GM03348 (cell line): ENCODE results near the gene SLC19A2.
A peak's percentile ranks its signal among the peaks of the same experiment; 100 is the strongest.
"Not testable (repeated sequence)": the region's sequence is repeated elsewhere in the genome, so short reads cannot be mapped to it uniquely, and the experiment has no call there.

Experiments
- DNase-seq: peaks from one replicate; pipeline ENCODE4 v3.0.0; 2012; ENCODE audit warnings: low spot score

Gene SLC19A2

DNA sequence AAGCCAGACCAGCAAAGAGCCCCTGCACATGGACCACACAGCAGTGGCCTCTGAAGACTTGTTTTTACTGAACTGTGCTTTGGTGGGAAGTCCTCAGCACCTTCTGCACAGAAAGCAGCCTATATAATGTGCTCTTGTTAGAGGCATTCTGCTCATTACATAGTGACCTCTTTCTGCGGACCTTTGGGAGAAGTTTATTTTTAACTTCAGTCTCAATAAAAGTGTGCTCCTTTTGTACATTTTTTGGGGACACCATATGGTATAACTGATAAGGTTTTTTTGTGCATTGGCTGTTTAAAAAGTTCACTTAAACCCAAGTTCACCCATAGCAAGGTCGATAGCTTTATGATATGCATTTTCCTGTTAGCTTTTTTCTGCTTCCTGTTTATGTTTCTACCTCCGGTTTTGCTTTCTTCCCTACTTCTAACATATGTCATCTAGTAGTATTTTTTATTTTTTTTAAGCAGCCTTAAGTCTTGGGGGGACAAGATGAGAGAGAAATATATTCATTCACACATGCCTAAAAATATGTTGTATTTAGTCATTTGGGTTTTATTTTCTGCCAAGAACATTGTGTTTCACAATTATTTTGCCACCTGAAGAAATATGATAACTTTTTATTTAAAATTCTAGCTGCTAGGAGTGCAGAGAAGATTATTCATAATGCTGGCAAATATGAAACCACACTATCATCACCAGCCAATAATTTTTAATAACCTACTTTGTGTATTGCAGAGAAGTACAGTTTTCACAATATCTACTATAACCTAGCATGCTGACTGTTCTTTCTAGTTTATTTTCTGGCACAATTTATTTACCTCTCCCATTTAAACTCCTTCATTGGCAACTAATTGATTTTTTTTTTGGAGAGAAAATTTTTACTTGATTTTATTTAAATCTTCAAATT lies 22.9 kb upstream of the SLC19A2 start:
- DNase-seq: no peak

DNA sequence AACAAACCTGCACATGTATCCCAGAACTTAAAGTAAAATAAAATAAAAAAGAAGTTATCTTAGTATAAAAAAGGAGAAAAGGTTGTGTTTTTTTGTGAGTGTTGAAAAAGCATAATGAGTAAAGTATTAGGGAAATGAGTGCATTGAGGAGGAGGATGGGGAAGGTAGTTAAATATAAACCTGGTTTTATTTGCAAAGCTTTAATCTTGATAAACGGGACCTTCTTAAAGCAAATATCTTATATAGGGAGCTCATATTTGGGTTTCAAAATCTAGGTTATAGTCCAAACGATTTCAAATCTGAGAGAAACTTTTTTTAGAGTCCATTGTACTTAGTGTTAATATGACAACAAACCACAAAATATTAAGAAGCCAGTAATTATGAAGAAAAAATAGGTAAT lies 21.7 kb upstream of the SLC19A2 start:
- no peak for DNase-seq

GRCh38 chr1:169503601-169504000 lies 17.9 kb upstream of the SLC19A2 start:
- DNase-seq: not testable (repeated sequence)

DNA sequence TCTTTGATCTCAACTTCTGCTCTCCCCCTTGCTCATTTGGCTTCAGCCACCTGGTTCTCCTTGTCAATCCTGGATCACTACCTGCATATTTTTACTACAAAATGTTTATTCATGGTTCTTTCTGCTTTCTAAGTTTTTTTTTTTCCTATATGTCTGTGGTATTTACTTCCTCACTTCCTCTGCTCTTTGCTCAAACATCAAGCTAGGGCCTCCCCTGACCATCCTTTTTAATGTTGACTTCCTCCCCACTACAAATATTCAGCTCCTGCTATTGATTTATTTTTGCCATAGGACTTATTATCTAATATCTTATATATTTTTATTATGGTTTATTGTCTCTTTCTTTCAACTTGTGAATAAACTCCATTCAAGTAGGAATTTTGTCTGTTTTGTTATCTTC lies 14.1 kb upstream of the SLC19A2 start:
- no peak for DNase-seq

DNA sequence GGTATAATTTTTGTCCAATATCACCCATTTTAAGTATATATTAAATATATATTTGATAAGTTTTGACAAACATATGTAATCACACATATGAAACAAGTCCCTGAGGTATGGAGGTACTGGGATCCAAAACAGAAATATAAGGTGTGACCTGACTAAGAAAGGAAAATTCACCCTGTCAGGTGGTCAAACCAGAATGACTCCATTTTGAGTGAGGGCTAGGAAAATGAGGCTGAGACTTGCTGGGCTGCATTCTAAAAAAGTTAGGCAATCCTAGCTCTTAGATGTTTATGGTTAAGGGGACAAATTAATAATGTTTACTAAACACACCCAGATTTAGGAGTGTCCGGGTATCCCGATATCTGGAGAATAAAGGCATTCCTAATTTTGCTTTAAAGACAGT lies 11.6 kb upstream of the SLC19A2 start:
- DNase-seq: no peak

GRCh38 chr1:169495916-169496315 lies 10.2 kb upstream of the SLC19A2 start:
- no peak for DNase-seq

GRCh38 chr1:169495046-169495775 lies 9.5 kb upstream of the SLC19A2 start:
- peak; percentile 5 for DNase-seq

DNA sequence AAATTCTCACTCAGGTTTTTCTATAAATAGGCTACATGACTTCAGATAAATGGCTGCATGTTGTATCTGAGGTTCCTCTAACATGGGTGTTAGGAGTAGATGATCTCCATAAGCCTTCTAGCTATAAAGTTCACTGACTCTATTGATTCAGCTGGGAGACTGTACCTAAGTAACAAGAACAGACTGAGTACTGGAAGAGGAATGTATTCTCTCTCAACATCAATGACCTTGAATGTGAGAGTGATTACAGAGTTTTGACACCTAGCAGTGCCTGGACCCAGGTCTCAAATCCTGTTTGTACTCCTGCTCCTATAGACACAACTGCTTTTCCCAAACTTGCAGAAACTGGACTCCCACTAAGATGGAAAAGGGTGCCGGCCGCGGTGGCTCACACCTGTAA lies 8.6 kb upstream of the SLC19A2 start:
- no peak for DNase-seq

GRCh38 chr1:169493251-169493650 lies 7.5 kb upstream of the SLC19A2 start:
- DNase-seq: no peak

DNA sequence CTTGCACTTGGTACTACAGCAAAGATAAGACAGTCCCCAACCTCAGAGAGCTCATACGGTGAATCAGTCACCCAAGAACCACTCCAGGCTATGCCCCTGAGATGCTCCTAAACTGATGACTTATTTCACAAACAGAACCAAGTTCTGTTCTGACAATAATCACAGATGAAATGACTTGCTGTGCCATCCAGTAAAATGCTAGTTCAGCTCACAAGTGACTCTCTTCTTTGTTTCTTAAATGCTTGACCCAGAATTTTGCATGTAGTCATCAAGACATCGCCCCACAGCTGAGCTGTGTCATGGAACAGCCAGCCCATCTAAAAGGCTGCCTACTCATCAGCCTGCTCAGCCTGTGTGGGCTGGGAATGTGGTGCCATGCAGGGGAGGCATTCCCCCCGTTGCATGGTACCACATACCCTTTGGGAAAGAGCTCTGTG lies 6.1 kb upstream of the SLC19A2 start:
- peak; percentile 7 for DNase-seq

DNA sequence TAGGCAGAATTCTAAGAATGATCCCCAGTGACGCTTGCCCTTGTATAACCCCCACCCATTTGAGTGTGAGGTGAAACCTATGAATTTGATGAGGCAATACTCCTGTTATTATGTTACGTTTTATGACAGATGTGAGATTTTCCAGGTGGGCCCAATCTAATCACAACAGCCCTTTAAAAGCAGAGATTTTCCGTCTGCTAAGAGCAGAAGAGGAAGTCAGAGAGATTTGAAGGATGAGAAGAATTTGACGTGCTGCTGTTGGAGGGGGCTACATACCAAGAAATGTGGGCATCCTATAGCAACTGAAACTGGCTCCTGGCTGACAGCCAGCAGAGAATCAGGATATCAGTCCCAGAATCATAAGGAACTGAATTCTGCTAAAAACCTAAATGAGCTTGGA lies 2.4 kb upstream of the SLC19A2 start:
- no peak for DNase-seq

DNA sequence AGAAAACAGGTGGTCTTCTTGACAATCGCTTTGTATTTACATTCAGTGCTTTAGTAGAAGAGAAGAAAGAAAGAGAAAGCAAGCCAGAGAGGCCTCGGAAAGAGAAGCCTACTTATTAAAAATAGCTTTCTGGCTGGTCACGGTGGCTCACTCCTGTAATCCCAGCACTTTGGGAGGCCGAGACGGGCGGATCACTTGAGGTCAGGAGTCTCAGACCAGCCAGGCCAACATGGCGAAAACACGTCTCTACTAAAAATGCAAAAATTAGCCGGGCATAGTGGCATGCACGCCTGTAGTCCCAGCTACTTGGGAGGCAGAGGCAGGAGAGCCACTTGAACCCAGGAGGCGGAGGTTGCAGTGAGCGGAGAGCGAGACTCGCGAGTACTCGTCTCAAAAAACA lies 1.8 kb upstream of the SLC19A2 start:
- no peak for DNase-seq

DNA sequence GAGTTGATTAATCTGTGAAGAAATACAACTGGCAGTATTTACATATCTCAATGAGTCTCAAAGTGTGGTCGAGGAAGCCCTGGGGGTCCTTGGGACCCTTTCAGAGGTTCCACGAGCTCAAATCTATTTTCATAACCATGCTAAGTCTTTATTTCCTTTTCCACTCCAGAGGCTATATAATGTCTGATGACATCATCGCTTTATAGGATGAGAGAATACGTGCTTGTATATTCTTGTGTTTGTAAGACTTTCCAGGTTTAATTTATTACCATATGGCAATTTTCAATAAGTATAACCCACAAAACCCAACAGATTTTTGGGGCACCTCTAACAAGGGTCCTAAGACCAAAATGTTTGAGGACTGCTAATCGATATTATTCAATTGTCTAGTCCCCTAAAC lies 1.4 kb upstream of the SLC19A2 start:
- no peak for DNase-seq

- DNase-seq: peak; percentile 59
Observed at GRCh38 chr1:169486281-169487051, 722 bp upstream of the SLC19A2 start.

GRCh38 chr1:169484683-169485430 lies 887 bp downstream of the SLC19A2 start:
- peak; percentile 58 for DNase-seq

DNA sequence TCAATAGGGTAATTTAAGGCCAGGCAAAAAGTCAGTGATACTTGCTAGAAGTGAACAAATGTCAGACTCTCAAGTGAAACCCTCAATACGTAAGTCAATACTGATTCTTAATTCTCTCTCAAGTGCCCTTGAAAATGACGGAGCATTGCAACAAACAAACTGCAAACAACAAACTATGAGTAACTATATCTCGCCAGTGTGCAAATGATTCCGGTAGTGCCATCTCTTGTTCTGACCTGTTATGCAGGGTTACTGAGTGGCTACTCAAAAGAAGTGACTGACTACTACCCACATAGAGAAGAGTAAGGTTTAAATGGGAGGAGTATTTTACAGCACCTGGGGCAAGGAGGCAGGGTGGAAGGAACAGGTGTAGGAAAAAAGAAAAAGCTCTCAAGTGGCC lies 1.6 kb downstream of the SLC19A2 start:
- no peak for DNase-seq

DNA sequence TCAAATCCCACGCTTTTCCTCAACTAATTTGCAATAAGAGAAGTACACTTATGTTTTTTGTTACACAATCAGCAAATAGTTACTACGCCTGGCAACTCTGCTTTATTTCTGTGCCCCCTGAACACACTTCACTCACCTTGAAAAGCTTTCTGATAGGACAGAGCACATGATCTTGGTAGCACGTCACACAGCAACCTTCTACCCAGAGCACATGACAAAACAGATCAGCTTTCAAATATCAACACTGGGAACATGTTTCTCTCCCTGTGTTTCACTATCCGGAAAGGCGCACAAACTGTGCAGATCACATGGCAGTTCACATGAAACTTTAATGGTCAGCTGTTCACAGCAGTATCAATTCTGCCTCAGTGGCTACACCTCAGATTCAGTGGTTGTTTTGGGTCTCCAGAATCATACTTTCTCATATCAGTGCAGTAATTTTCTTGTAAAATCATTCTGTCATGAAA lies 2.2 kb downstream of the SLC19A2 start:
- peak; percentile 14 for DNase-seq

DNA sequence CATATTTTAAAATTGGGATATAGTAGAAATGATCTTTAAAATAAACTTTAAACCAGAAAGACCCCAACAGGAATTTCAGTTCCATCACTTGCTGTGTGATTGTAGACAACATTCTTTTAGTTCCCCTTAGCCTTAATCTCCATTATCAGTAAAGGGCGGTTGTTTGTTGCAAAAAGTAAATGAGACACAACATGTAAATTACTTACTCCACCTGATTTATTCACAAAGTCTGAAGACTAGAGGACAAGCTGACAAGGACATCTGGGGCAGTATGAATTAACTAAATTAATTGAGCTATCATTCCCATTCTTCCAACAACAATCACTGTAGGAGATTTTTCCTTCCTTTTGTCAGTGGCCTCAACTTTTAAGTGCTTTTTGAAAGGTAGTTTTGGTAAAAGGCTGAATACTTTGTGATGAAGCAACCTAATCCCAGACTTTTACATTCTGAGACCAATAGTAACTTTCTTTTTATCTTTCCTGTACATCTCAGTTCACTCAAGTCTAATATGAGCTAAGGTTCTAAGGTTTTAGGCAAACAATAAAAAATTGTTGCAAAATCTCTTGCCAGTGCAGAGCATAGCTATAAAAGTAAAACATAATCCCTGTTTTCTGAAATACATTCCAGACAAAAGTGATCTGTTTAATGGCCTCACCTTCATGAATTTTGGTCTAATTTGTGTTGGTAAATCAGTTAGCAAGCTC lies 6.2 kb downstream of the SLC19A2 start:
- no peak for DNase-seq

- no peak for DNase-seq
Observed at GRCh38 chr1:169478094-169478672, 7.6 kb downstream of the SLC19A2 start.

- DNase-seq: no peak
Observed at GRCh38 chr1:169475806-169476387, 9.8 kb downstream of the SLC19A2 start.
